Mucosa of stomach (tissue), 1 donor: Measurements from ENCODE around the gene CAMP.

Experiments
- H3K27me3 ChIP-seq: one replicate; pipeline ENCODE4 v1.7.0; 2013; ENCODE audit warnings: mild to moderate bottlenecking, low read length; ENCODE audit not compliant: control insufficient read depth, insufficient read depth
- H3K36me3 ChIP-seq: one replicate; pipeline ENCODE4 v1.7.0; 2013; ENCODE audit warnings: low read length; ENCODE audit not compliant: control insufficient read depth, insufficient read depth
- H3K4me1 ChIP-seq: one replicate; pipeline ENCODE4 v1.7.0; 2013; ENCODE audit warnings: mild to moderate bottlenecking, low read length; ENCODE audit not compliant: control insufficient read depth, insufficient read depth
- H3K4me3 ChIP-seq: one replicate; pipeline ENCODE4 v1.7.0; 2013; ENCODE audit warnings: low read length
- H3K9ac ChIP-seq: one replicate; pipeline ENCODE4 v1.7.0; 2013; ENCODE audit warnings: mild to moderate bottlenecking, low read length, moderate library complexity
- H3K9me3 ChIP-seq: one replicate; pipeline ENCODE4 v1.7.0; 2013; ENCODE audit warnings: mild to moderate bottlenecking, low read length, moderate library complexity; ENCODE audit not compliant: control insufficient read depth
- donor health status: Pancreatic carcinoma.

The CAMP gene

DNA sequence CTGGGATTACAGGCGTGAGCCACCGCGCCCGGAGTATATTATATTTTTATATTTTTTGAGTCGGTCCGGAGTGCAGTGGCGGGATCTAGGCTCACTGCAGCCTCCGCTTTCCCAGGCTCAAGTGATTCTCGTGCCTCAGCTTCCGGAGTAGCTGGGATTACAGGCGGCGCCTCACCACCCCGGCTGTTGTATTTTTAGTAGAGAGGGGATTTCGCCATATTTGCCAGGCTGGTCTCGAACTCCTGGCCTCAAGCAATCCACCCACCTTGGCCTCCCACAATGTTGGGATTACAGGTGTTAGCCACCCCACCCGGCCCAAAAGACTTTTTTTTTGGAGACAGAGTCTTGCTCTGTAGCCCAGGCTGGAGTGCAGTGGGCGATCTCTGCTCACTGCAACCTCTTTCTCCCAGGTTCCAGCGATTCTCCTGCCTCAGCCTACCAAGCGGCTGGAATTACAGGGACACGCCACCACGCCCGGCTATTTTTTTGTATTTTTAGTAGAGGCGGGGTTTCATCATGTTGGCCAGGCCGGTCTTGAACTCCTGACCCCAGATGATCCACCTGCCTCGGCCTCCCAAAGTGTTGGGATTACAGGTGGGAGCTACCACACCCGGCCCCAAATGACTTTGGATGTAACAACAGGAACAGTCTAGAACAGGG, 18.6 kb downstream of the CAMP start:
- H3K9me3 ChIP-seq: no peaks in the 10 kb centered on the region
- H3K4me3 ChIP-seq: no peak overlapping the region
- peaks cover 3% of the 10 kb centered on the region for H3K4me1 ChIP-seq
- no peaks in the 10 kb centered on the region for H3K27me3 ChIP-seq
- H3K9ac ChIP-seq: peak overlapping the region; percentile 81
- H3K36me3 ChIP-seq: no peaks in the 10 kb centered on the region

DNA sequence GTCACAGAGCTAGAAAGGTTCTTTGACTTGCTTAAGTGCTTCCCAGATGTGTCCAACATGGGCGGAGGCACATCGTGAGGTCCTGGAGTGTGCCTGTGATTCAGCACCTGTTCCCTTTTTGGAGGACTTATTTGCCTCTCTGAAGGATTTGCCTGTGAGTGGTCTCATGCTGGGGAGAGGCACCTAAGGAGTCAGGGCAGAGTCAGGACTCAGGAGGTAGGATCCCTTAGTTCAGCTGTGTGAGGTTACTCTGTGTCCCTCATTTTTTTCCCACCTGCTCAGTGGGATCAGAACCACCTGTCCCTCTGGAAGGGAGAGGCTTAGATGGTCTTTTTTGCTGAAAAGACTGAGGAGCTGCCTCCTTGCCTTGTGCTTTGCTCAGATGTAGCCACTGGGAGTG, 20.6 kb downstream of the CAMP start:
- no peak overlapping the region for H3K4me3 ChIP-seq
- no peaks in the 10 kb centered on the region for H3K36me3 ChIP-seq
- H3K9ac ChIP-seq: no peak overlapping the region
- H3K9me3 ChIP-seq: no peaks in the 10 kb centered on the region
- no peaks in the 10 kb centered on the region for H3K27me3 ChIP-seq
- peaks cover 3% of the 10 kb centered on the region for H3K4me1 ChIP-seq

GRCh38 chr3:48244461-48244860, 21.2 kb downstream of the CAMP start:
- peaks cover 3% of the 10 kb centered on the region for H3K4me1 ChIP-seq
- no peak overlapping the region for H3K9ac ChIP-seq
- no peaks in the 10 kb centered on the region for H3K36me3 ChIP-seq
- H3K4me3 ChIP-seq: no peak overlapping the region
- no peaks in the 10 kb centered on the region for H3K27me3 ChIP-seq
- H3K9me3 ChIP-seq: no peaks in the 10 kb centered on the region

DNA sequence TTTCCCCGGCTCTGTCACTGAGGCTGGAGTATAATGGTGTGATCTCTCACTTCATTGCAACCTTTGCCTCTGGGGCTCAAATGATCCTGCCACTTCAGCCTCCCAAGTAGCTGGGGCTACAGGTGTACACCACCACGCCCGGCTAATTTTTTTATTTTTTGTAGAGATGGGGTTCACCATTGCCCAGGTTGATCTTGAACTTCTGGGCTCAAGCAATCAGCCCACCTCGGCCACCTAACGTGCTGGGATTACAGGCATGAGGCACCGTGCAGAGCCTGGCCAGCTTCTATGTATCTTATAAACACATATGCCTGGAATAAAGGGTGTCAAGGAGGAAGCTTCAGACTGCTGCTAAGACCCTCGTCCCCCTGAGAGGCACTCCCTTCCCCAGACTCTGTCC, 21.8 kb downstream of the CAMP start:
- Histone ChIP-seq H3K36me3 (no peaks in the 10 kb centered on the region), H3K27me3 (no peaks in the 10 kb centered on the region), H3K9ac (no peak overlapping the region)

DNA sequence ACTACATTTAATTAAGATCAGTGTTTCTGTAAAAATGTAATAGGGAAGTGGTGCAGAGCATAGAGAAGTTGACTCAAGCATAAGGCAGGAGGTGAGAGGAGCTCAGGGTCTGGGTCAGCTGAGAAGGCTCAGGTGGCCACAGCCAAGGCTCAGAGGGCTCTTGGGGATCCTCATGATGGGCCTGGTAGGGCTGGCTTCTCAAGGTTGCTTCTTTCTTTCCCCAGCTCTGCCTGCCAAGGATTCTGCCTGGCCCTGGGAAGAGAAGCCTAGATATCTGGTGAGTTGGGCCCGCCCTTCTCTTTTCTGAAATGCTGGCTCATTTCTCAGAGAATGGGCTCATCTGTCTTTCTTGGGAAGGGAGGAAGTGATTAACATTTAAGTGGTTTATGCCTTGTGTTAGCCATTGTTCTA, 24.1 kb downstream of the CAMP start:
- H3K36me3 ChIP-seq: no peaks in the 10 kb centered on the region
- H3K9me3 ChIP-seq: no peaks in the 10 kb centered on the region
- no peak overlapping the region for H3K9ac ChIP-seq
- no peaks in the 10 kb centered on the region for H3K27me3 ChIP-seq
- no peaks in the 10 kb centered on the region for H3K4me1 ChIP-seq
- no peak overlapping the region for H3K4me3 ChIP-seq

More for the DNA sequence above, 21.8 kb downstream of the CAMP start:
- H3K4me3 ChIP-seq: no peak overlapping the region
- H3K9me3 ChIP-seq: no peaks in the 10 kb centered on the region
- peaks cover 3% of the 10 kb centered on the region for H3K4me1 ChIP-seq

DNA sequence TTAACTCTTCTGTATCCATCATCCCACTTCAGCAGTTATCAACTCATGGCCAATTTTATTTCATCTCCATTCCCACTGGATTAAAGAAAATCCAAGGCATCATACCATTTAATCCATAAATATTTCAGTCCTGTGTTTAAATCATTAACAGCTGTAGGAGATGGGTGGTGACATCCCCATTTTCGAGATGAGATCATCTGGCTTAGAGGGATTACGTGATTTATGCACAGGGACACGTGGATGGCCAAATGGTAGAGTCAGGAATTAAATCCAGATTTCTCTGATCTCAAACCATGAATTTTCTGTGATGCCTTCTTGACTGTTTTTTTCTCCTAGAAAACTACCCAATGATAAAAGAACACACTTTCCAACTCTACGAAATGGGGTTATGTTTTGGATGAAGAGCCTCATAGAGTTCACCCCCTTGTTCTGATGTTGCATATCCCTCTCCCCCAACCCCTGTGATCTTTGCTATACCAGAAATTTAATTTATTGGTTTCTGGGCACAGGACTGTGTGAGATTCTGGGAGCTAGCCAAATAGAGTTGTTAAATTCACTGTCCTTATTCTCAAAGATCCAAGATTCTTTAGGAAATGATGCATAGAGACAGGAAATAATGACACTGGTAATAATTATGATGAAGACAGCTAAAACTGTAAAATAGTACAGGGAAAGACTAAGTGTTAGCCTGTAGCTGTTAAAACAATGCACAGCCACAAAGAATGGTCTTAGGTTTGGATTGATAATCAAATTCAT, 25.0 kb downstream of the CAMP start:
- Histone ChIP-seq H3K36me3 (no peaks in the 10 kb centered on the region), H3K9ac (no peak overlapping the region), H3K9me3 (no peaks in the 10 kb centered on the region), H3K4me1 (no peaks in the 10 kb centered on the region), H3K4me3 (no peak overlapping the region), H3K27me3 (no peaks in the 10 kb centered on the region)

- no peaks in the 10 kb centered on the region for H3K27me3 ChIP-seq
- H3K36me3 ChIP-seq: no peaks in the 10 kb centered on the region
- H3K9ac ChIP-seq: no peak overlapping the region
Measured at GRCh38 chr3:48256557-48256956, 33.3 kb downstream of the CAMP start.

GRCh38 chr3:48258530-48258929, 35.2 kb downstream of the CAMP start:
- Histone ChIP-seq H3K4me1 (peaks cover 4% of the 10 kb centered on the region), H3K36me3 (no peaks in the 10 kb centered on the region), H3K9ac (no peak overlapping the region), H3K9me3 (no peaks in the 10 kb centered on the region), H3K27me3 (no peaks in the 10 kb centered on the region), H3K4me3 (no peak overlapping the region)

More at GRCh38 chr3:48256557-48256956, 33.3 kb downstream of the CAMP start:
- no peaks in the 10 kb centered on the region for H3K9me3 ChIP-seq
- H3K4me1 ChIP-seq: peaks cover 4% of the 10 kb centered on the region
- no peak overlapping the region for H3K4me3 ChIP-seq

GRCh38 chr3:48267782-48268181, 44.5 kb downstream of the CAMP start:
- Histone ChIP-seq H3K9ac (peak overlapping the region; percentile 22), H3K9me3 (no peaks in the 10 kb centered on the region), H3K36me3 (no peaks in the 10 kb centered on the region), H3K27me3 (no peaks in the 10 kb centered on the region), H3K4me3 (no peak overlapping the region), H3K4me1 (peaks cover 16% of the 10 kb centered on the region)

- peak overlapping the region; percentile 22 for H3K9ac ChIP-seq
- no peaks in the 10 kb centered on the region for H3K9me3 ChIP-seq
- no peaks in the 10 kb centered on the region for H3K36me3 ChIP-seq
- H3K4me3 ChIP-seq: no peak overlapping the region
- no peaks in the 10 kb centered on the region for H3K27me3 ChIP-seq
- peaks cover 18% of the 10 kb centered on the region for H3K4me1 ChIP-seq
Measured at GRCh38 chr3:48268381-48268935, 45.2 kb downstream of the CAMP start.

DNA sequence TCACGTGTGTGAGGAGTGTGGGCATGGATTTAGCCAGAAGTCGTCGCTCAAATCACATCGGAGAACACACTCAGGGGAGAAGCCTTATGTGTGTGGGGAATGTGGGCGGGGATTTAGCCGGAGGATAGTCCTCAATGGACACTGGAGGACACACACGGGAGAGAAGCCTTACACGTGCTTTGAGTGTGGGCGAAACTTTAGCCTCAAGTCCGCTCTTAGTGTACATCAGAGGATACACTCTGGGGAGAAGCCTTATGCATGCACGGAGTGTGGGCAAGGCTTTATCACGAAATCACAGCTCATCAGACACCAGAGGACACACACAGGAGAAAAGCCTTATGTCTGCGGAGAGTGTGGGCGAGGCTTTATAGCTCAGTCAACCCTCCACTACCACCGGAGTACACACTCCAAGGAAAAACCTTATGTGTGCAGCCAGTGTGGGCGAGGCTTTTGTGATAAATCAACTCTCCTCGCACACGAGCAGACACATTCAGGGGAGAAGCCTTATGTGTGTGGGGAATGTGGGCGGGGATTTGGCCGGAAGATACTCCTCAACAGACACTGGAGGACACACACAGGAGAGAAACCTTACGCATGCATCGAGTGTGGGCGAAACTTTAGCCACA, 45.8 kb downstream of the CAMP start:
- Histone ChIP-seq H3K4me3 (no peak overlapping the region), H3K27me3 (no peaks in the 10 kb centered on the region), H3K9me3 (no peaks in the 10 kb centered on the region), H3K36me3 (no peaks in the 10 kb centered on the region), H3K4me1 (peaks cover 21% of the 10 kb centered on the region), H3K9ac (no peak overlapping the region)

DNA sequence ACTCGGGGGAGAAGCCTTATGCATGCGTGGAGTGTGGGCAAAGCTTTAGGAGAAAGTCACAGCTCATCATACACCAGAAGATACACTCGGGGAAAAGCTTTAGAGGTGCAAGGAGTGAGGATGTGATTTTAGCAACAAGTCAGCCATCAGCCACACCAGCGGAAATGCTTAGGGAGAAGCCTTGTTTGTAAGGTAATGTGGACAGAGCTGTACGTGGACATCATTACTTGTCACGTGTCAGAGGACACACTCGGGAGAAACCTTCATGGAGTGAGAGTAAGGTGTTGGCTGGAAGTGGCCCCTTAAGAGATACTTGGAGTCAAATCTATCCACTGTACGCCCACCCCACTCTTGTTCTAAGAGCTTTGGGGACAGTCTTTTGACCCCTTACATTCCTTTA, 46.3 kb downstream of the CAMP start:
- Histone ChIP-seq H3K27me3 (peaks cover 4% of the 10 kb centered on the region), H3K4me1 (peaks cover 21% of the 10 kb centered on the region), H3K4me3 (no peak overlapping the region), H3K36me3 (no peaks in the 10 kb centered on the region), H3K9me3 (no peaks in the 10 kb centered on the region), H3K9ac (no peak overlapping the region)
